ENCODE measurements around the gene IL22RA2.
"Not testable (repeated sequence)": the region's sequence is repeated elsewhere in the genome, so short reads cannot be mapped to it uniquely, and the experiment has no call there.

Gene IL22RA2

DNA sequence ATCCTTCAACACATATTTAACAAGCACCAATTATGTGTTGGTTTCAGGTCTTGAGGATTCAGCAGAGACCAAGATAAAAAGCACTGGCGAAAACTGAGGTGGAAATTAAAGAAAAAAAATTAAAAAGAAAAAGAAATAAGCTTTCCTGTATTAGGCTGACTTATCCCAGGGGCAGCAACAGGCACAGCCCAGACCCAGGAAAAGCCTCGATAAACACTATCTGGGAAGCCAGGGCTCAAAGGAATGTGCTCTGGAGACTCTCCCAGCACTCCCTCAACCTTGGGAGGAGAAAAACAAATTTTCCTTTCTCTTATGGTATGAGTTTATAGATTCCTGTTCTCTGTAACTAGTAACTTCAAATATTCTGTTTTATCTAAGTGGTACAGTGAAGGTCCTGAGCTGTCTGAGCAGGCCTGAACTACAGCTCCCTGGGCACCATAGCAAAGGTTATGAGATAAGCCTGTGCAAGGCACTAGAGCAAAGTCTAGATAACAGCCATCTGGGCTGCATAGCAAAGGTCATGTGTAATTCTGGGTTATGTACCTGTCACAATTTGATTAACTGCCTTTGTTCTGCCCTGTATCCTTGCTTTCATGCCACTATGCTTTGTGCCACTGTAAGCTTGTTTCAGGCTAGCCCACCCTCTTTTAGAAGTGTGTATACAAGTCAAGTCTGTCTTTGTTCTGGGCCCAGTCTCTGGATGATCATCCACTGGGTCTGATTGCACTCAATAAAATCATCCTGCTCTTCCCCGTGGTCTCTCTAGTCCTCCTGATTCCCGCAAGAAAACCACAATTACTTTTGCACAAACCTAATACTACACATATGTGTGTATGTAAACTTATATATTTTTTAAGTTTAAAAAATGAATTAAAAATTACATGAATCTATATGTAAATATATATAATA lies 54.0 kb downstream of the IL22RA2 start:
- peaks cover 18% of the 10 kb centered on the region for H3K9me3 Mint-ChIP-seq
- intact Hi-C loops (cut with micrococcal nuclease): no loop called here
- H3K27ac Mint-ChIP-seq: no peak overlapping the region
- H3K4me3 Mint-ChIP-seq: no peak overlapping the region
- peaks cover 1% of the 10 kb centered on the region for H3K27me3 Mint-ChIP-seq
- H3K36me3 Mint-ChIP-seq (ENCODE audit: low read depth): no peaks in the 10 kb centered on the region
- H3K4me1 Mint-ChIP-seq (ENCODE audit: low read depth): no peaks in the 10 kb centered on the region

DNA sequence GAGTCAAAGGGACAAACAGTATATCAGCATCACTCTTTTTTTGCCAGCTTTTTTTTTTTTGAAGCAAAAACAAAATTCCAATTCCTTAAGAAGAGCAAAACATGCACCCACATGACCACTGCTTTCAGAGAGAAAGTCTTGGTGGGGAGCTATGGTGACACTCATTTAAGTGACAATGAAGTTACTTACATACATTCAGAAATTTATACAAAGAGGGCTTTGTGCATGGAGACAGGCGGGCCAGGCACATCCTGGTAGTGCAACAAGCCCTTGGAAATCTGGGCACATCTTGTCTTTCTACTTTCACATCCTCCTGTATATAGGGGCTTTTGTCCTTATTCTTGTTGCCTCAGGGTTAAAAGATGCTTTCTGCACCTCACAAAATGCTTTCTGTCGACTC lies 55.9 kb downstream of the IL22RA2 start:
- H3K4me1 Mint-ChIP-seq (ENCODE audit: low read depth): no peaks in the 10 kb centered on the region
- intact Hi-C loops (cut with micrococcal nuclease): no loop called here
- no peak overlapping the region for H3K4me3 Mint-ChIP-seq
- H3K9me3 Mint-ChIP-seq: peaks cover 18% of the 10 kb centered on the region
- peaks cover 1% of the 10 kb centered on the region for H3K27me3 Mint-ChIP-seq
- no peaks in the 10 kb centered on the region for H3K36me3 Mint-ChIP-seq (ENCODE audit: low read depth)
- no peak overlapping the region for H3K27ac Mint-ChIP-seq

DNA sequence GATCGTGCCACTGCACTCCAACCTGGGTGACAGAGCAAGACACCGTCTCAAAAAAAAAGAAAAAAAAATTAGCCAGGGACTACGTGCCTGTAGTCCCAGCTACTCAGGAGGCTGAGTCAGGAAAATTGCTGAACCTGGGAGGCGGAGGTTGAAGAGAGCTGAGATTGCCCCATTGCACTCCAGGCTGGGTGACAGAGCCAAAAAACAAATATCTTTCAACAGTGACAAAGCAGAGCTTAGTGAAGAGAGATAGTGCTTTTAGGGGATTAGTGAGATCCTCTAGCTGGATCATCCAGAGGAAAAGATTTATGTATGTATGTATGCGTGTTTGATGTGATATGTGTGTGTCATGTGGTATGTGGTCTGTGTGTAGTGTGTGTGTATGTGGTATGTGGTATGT lies 56.6 kb downstream of the IL22RA2 start:
- Mint-ChIP-seq H3K4me3 (no peak overlapping the region), H3K9me3 (peaks cover 18% of the 10 kb centered on the region), H3K36me3 (ENCODE audit: low read depth) (no peaks in the 10 kb centered on the region), H3K27ac (no peak overlapping the region), H3K4me1 (ENCODE audit: low read depth) (no peaks in the 10 kb centered on the region), H3K27me3 (peaks cover 1% of the 10 kb centered on the region)
- intact Hi-C loops (cut with micrococcal nuclease): no loop called here

DNA sequence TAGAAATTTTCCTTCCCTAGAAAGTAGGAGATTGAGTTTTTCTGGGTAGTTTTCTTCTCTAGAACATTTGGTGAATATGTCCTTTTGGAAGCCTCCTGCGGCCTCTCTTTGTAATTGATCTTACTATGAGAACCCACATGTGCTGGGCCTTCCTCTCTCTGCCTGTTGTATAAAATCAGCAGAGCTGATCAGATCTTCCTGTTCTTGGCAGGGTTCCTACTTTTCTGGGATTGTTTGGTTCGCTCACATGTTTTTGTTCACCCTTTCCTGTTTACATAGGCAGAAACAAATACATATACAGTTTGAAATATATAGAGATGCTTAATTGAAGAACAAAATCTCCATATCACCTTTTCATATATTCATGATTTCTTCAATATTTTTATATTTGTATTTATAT lies 57.8 kb downstream of the IL22RA2 start:
- intact Hi-C loops (cut with micrococcal nuclease): no loop called here
- Mint-ChIP-seq H3K36me3 (ENCODE audit: low read depth) (no peaks in the 10 kb centered on the region), H3K27ac (no peak overlapping the region), H3K9me3 (peaks cover 18% of the 10 kb centered on the region), H3K27me3 (no peaks in the 10 kb centered on the region), H3K4me3 (no peak overlapping the region), H3K4me1 (ENCODE audit: low read depth) (no peaks in the 10 kb centered on the region)

DNA sequence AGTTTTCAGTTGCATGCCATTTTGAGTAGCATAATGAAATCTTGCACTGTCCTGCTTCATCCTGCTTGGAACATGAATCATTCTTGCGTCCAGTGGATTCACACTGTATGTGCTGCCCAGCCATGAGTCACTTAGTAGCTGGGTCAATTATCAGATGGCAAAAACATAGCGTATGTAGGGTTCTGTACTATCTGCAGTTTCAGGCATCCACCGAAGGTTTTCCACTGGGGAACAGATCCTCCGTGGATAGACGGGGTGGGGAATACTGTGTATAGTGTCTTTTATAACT lies 61.4 kb downstream of the IL22RA2 start:
- Mint-ChIP-seq H3K9me3 (no peaks in the 10 kb centered on the region), H3K4me1 (ENCODE audit: low read depth) (no peaks in the 10 kb centered on the region), H3K4me3 (no peak overlapping the region), H3K27me3 (peaks cover 2% of the 10 kb centered on the region), H3K36me3 (ENCODE audit: low read depth) (no peaks in the 10 kb centered on the region), H3K27ac (no peak overlapping the region)
- intact Hi-C loops (cut with micrococcal nuclease): no loop called here

DNA sequence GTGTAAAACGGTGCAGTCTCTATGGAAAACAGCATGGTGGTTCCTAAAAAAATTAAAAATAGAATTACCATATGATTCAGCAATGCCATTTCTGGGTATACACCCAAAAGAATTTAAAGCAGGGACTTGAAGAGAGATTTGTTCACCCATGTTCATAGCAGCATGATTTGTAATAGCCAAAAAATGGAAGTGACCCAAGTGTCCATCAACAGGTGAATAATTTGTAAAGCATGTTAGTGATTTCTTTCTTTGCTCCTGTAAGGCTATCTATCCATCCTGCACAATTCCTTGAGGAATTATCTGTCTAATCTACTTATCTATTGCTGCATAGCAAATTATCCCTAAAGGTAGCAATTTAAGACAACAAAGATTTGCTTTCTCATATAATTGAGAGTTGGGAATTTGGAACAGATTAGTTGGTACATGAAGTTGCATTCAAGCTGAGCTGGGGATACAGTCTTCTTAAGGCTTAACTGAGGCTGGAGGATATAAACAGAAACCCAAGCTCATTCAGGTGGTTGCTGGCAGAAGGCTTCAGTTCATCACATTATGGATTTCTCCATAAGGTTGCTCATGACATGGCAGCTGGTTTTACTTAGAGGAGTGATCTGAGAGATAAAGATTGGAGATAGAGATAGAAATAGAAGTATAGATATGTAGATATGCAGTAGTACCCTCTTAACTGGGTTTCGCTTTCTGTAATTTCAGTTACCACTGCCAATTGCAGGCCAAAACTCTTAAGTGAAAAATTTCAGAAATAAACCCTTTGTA lies 62.0 kb downstream of the IL22RA2 start:
- Mint-ChIP-seq H3K4me1 (ENCODE audit: low read depth) (no peaks in the 10 kb centered on the region), H3K9me3 (no peaks in the 10 kb centered on the region), H3K27ac (no peak overlapping the region), H3K4me3 (no peak overlapping the region), H3K27me3 (peaks cover 2% of the 10 kb centered on the region), H3K36me3 (ENCODE audit: low read depth) (no peaks in the 10 kb centered on the region)
- intact Hi-C loops (cut with micrococcal nuclease): no loop called here

DNA sequence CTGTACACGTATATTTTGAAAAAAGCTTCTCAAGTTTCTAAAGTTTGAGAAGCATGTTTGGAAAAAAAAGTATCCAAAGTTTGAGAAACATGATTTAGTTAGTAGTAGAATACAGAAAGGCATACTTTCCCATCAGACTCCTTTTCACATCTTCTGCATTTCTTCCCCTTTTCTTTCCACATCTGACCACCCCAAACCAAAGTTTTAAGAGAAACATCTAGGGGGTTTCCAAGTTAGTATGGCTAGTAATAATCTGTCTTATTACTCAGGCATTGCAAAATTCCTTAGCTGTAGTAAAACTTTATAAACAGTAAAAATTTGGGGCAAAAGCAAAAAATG lies 65.7 kb downstream of the IL22RA2 start:
- H3K27me3 Mint-ChIP-seq: peaks cover 2% of the 10 kb centered on the region
- peaks cover 3% of the 10 kb centered on the region for H3K4me1 Mint-ChIP-seq (ENCODE audit: low read depth)
- no peak overlapping the region for H3K4me3 Mint-ChIP-seq

DNA sequence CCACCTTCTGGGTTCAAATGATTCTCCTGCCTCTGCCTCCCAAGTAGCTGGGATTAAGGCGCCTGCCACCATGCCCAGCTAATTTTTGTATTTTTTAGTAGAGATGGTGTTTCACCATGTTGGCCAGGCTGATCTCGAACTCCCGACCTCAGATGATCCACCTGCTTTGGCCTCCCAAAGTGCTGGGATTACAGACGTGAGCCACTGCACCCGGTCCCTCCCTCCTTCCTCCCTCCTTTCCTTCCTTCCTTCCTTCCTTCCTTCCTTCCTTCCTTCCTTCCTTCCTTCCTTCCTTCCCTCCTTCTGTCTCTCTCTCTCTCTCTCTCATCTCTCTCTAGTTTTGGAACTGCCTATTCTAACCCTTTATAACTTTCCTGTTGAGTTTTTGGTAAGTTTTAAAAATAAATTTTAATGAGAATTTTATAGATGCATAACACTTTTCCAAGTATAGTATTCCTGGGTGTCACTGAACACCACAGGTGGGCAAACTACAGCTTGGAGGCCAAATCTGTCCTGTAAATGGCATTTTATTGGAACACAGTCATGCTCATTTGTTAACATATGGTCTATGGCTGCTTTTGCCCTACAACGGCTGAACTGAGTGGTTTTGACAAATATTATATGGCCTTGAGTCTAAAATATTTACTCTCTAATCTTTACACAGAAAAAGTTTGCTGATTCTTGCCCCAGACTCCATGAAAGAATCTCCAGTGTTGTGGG lies 66.2 kb downstream of the IL22RA2 start:
- H3K9me3 Mint-ChIP-seq; H3K27ac Mint-ChIP-seq; H3K36me3 Mint-ChIP-seq (ENCODE audit: low read depth); intact Hi-C loops (cut with micrococcal nuclease); H3K4me1 Mint-ChIP-seq (ENCODE audit: low read depth); H3K4me3 Mint-ChIP-seq; H3K27me3 Mint-ChIP-seq: not testable (repeated sequence)

More for the DNA sequence above, 65.7 kb downstream of the IL22RA2 start:
- no peaks in the 10 kb centered on the region for H3K9me3 Mint-ChIP-seq
- H3K36me3 Mint-ChIP-seq (ENCODE audit: low read depth): no peaks in the 10 kb centered on the region
- intact Hi-C loops (cut with micrococcal nuclease): no loop called here
- H3K27ac Mint-ChIP-seq: no peak overlapping the region

DNA sequence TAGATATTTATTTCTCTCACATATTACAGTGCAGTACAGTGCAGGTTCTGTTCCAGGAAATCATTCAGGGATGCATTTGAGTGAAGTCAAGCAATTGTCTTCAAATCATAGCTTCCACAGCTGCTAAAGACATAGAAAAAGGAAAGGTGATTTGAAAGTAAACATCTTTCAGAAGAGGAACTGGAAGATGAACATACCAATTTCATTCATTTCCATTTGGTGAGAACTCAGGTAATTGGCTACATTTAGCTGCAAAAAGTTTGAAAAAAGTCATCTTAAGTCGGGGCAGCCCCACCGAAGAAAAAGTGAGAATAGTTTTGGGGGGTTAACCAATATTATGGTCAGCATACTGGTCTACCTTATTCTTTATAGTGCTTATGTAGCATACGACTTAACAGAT lies 67.3 kb downstream of the IL22RA2 start:
- Mint-ChIP-seq H3K27me3 (peaks cover 2% of the 10 kb centered on the region), H3K4me3 (no peak overlapping the region), H3K36me3 (ENCODE audit: low read depth) (no peaks in the 10 kb centered on the region), H3K9me3 (no peaks in the 10 kb centered on the region), H3K4me1 (ENCODE audit: low read depth) (peaks cover 8% of the 10 kb centered on the region), H3K27ac (no peak overlapping the region)
- intact Hi-C loops (cut with micrococcal nuclease): no loop called here

DNA sequence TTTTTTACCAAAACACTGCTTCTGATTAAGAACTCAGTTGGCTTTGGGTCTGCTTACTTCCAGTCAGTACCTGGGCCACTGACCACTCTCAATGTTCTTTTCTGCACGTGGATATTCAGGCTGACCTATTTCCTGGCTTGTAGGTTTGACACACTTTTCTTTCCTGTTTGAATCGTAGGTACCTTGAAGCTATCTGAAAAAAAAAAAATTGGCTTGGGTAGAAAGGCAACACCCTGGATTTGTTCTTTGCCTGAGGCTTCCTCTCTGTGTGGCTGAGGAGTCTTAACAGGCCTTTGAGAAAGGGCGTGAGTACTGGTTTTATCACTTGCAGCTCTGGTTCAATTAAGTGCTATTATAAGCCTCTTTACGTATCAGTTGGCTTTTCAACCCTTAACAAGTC lies 68.1 kb downstream of the IL22RA2 start:
- intact Hi-C loops (cut with micrococcal nuclease): no loop called here
- no peak overlapping the region for H3K27ac Mint-ChIP-seq
- peaks cover 2% of the 10 kb centered on the region for H3K27me3 Mint-ChIP-seq
- H3K4me1 Mint-ChIP-seq (ENCODE audit: low read depth): peaks cover 8% of the 10 kb centered on the region
- H3K9me3 Mint-ChIP-seq: no peaks in the 10 kb centered on the region
- H3K36me3 Mint-ChIP-seq (ENCODE audit: low read depth): no peaks in the 10 kb centered on the region
- no peak overlapping the region for H3K4me3 Mint-ChIP-seq

DNA sequence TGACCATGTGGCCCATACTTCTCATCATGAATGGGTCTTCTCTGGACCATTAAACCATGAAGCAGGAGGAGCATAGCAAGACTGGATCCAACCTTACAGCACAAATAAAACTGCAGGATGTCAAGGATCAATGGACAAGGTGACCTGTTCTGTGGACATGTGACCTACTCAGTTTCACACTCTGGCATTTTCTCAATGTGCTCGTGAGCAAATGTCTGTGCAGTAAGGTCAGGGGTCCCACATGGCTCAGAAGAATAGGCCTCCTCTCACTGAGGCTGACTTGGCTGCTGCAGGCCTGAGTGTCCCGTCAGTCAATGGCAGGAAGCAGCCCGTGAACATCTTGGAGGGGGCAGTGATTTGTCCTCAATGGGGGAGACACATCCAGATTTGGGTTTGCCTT lies 68.5 kb downstream of the IL22RA2 start:
- Mint-ChIP-seq H3K4me3 (no peak overlapping the region), H3K27ac (no peak overlapping the region), H3K36me3 (ENCODE audit: low read depth) (no peaks in the 10 kb centered on the region), H3K9me3 (no peaks in the 10 kb centered on the region), H3K27me3 (no peaks in the 10 kb centered on the region), H3K4me1 (ENCODE audit: low read depth) (peaks cover 8% of the 10 kb centered on the region)
- intact Hi-C loops (cut with micrococcal nuclease): no loop called here

DNA sequence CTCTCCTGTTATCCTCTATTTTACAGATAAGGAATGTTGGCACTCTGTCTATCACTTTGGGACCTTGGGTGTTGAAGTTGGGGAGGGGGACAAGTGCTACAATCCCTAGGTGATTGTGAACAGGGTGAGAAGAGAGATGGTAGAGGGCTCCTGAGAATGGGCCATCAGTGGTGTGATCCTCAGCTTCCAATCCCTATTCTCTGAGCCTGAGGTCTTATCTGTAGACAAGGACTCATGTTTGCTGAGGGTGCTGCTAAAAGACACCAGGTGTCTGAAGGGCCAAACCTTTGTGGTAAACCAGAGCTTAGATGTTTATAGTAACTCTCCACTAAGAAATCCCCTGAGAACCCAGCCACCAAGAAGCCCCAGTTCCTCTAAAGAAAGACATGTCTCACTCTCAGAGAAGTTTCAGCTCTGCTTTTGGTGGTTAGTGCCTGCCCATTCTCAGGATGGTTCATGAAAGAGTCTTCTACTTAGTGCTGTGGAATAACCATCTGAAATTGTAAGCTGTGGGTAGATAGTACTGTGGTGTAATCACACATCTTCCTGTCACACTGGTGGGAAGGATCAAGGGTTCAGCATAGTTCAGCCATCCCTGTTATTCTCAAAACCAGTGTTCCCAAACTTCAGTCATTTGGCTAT lies 70.5 kb downstream of the IL22RA2 start:
- Mint-ChIP-seq H3K4me3 (no peak overlapping the region), H3K36me3 (ENCODE audit: low read depth) (no peaks in the 10 kb centered on the region)
- intact Hi-C loops (cut with micrococcal nuclease): no loop called here

DNA sequence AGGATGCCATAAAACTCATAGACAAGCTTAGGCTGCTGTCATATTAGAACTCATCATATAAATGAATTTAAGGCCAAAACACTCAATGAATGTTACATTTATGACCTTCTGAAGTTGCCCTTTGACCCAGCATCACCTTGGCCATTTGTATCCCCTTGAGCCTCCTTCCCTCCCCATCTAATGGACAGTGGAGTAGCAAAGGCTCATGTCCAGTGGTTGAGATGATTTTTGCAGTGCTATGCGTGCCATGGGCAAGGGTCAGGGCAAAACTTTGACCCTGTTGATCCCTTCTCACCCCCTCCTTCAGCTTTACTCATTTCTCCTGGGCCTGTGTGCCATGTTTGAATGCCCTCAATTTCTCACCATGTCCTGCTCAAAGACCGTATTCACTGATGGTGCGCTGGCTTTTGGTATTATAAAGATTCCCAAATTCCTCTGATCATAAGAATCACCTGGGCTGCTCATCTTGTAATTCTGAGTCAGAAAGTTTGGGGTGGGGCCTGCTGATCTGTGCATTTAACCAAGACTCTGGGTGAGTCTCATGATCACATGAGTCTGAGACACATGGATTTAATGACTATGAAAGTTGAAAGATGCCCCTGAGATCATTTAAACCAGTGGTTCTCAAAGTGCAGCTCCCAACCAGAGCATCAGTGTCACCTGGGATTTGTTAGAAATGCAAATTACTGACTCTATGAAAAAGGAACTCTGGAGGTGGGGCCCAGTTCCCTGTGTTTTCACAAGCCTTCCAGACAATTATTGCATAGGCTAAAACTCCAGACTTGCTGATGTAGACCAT lies 71.2 kb downstream of the IL22RA2 start:
- intact Hi-C loops (cut with micrococcal nuclease): no loop called here
- Mint-ChIP-seq H3K27me3 (no peaks in the 10 kb centered on the region), H3K4me3 (no peak overlapping the region), H3K9me3 (no peaks in the 10 kb centered on the region), H3K36me3 (ENCODE audit: low read depth) (no peaks in the 10 kb centered on the region), H3K27ac (no peak overlapping the region), H3K4me1 (ENCODE audit: low read depth) (peaks cover 17% of the 10 kb centered on the region)

More for the DNA sequence above, 70.5 kb downstream of the IL22RA2 start:
- Mint-ChIP-seq H3K9me3 (no peaks in the 10 kb centered on the region), H3K4me1 (ENCODE audit: low read depth) (peaks cover 17% of the 10 kb centered on the region), H3K27ac (no peak overlapping the region), H3K27me3 (no peaks in the 10 kb centered on the region)
